DOHH2 (cell line): ENCODE data around the gene ZNF581.

ENCODE experiments used
- H3F3A ChIP-seq: fragments of 200-600 bp; sonication (generic), shearing (Covaris generic); 2 replicates; pipeline ENCODE4 v1.6.0; 2016; ENCODE audit warnings: antibody characterized with exemption, mild to moderate bottlenecking; ENCODE audit not compliant: control insufficient read depth, insufficient read depth
- H3K27ac ChIP-seq: fragments of 200-600 bp; sonication (generic); 2 replicates; pipeline ENCODE4 v1.5.1; 2014; ENCODE audit warnings: low read depth, mild to moderate bottlenecking, low read length, moderate library complexity
- H3K27me3 ChIP-seq: fragments of 200-600 bp; sonication (generic); 2 replicates; pipeline ENCODE4 v1.6.1; 2014; ENCODE audit warnings: mild to moderate bottlenecking, low read length, mixed read lengths; ENCODE audit not compliant: control insufficient read depth
- H3K36me3 ChIP-seq: fragments of 200-600 bp; sonication (generic); 2 replicates; pipeline ENCODE4 v1.6.1; 2014; ENCODE audit warnings: mild to moderate bottlenecking, low read length, moderate library complexity, mixed read lengths; ENCODE audit not compliant: control insufficient read depth
- H3K4me1 ChIP-seq: fragments of 200-600 bp; sonication (generic); 2 replicates; pipeline ENCODE4 v1.6.1; 2014; ENCODE audit warnings: mild to moderate bottlenecking, low read length, mixed read lengths; ENCODE audit not compliant: control insufficient read depth
- H3K4me2 ChIP-seq: fragments of 200-600 bp; sonication (generic); 2 replicates; pipeline ENCODE4 v1.6.0; 2014; ENCODE audit warnings: mild to moderate bottlenecking, low read length, moderate library complexity
- H3K4me3 ChIP-seq: fragments of 200-600 bp; sonication (generic); 2 replicates; pipeline ENCODE4 v1.5.1; 2014; ENCODE audit warnings: mild to moderate bottlenecking, low read length, mixed read lengths
- H3K79me2 ChIP-seq: fragments of 200-600 bp; sonication (generic); 2 replicates; pipeline ENCODE4 v1.6.1; 2014; ENCODE audit warnings: mild to moderate bottlenecking, low read length, mixed read lengths; ENCODE audit not compliant: control insufficient read depth
- H3K9me2 ChIP-seq: fragments of 200-600 bp; sonication (generic); replicated peaks from 2 replicates; pipeline ENCODE4 v1.6.1; 2014; ENCODE audit warnings: mild to moderate bottlenecking, low read length, mixed read lengths; ENCODE audit not compliant: control insufficient read depth
- H3K9me3 ChIP-seq: fragments of 200-600 bp; sonication (generic); 2 replicates; pipeline ENCODE4 v1.6.1; 2014; ENCODE audit warnings: antibody characterized with exemption, low read length, mixed read lengths; ENCODE audit not compliant: control insufficient read depth, insufficient read depth
- H4K20me1 ChIP-seq: fragments of 200-600 bp; sonication (generic); 2 replicates; pipeline ENCODE4 v1.6.0; 2014; ENCODE audit warnings: low read depth, mild to moderate bottlenecking, antibody characterized with exemption, low read length, moderate library complexity; ENCODE audit not compliant: control insufficient read depth, insufficient read depth
- CTCF ChIP-seq: fragments of 200-600 bp; sonication (generic); IDR thresholded peaks from one replicate; pipeline ENCODE4 v1.5.1; 2014; ENCODE audit warnings: antibody characterized with exemption, mild to moderate bottlenecking, low read depth, low read length; ENCODE audit not compliant: poor library complexity, severe bottlenecking
- EZH2phosphoT487 ChIP-seq: fragments of 200-600 bp; sonication (generic); IDR thresholded peaks from 2 replicates; pipeline ENCODE4 v1.6.1; 2017; ENCODE audit warnings: borderline replicate concordance, mild to moderate bottlenecking, antibody characterized with exemption, low read length, moderate library complexity, mixed read lengths

ZNF581 gene

GRCh38 chr19:55625004-55625326 is 18.5 kb upstream of the ZNF581 start:
- H3F3A ChIP-seq: peaks cover 9% of the 10 kb centered on the region
- H3K79me2 ChIP-seq: no peaks in the 10 kb centered on the region
- H3K27me3 ChIP-seq: no peaks in the 10 kb centered on the region
- H3K9me2 ChIP-seq: no peaks in the 10 kb centered on the region
- peak overlapping the region; percentile 72 for H3K4me3 ChIP-seq
- no peaks in the 10 kb centered on the region for H3K36me3 ChIP-seq
- peaks cover 4% of the 10 kb centered on the region; the same call in 1 of the 2 replicates for H4K20me1 ChIP-seq
- no peak overlapping the region for H3K27ac ChIP-seq
- peak overlapping the region; percentile 76 for H3K4me2 ChIP-seq
- TF ChIP-seq CTCF (no peak), EZH2phosphoT487 (no peak)
- no peaks in the 10 kb centered on the region for H3K9me3 ChIP-seq
- H3K4me1 ChIP-seq: peaks cover 20% of the 10 kb centered on the region

DNA sequence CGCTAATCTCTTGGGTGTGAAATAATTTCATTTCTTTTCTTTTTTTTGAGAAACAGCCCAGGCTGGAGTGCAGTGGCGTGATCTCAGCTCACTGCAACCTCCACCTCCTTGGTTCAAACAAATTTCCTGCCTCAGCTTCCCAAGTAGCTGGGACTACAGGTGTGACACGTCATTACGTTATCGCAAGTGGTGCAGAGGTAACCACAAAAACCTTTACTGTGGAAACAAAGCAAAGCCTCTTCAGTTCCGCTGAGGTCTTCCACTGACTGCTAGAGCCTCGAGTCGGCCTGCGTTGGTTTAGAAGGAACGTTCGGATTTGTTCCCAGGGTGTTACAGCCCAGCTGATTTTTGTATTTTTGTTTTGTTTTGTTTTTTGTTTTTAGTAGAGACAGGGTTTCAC is 17.1 kb upstream of the ZNF581 start:
- Histone ChIP-seq H3K27ac (no peak overlapping the region), H3K9me3 (no peaks in the 10 kb centered on the region), H3K9me2 (no peaks in the 10 kb centered on the region), H3K4me1 (peaks cover 20% of the 10 kb centered on the region), H4K20me1 (peaks cover 4% of the 10 kb centered on the region; the same call in 1 of the 2 replicates), H3F3A (peaks cover 9% of the 10 kb centered on the region), H3K27me3 (no peaks in the 10 kb centered on the region), H3K79me2 (no peaks in the 10 kb centered on the region), H3K4me2 (no peak overlapping the region), H3K4me3 (no peak overlapping the region), H3K36me3 (no peaks in the 10 kb centered on the region)
- no peak for TF ChIP-seq EZH2phosphoT487
- TF ChIP-seq CTCF: no peak

DNA sequence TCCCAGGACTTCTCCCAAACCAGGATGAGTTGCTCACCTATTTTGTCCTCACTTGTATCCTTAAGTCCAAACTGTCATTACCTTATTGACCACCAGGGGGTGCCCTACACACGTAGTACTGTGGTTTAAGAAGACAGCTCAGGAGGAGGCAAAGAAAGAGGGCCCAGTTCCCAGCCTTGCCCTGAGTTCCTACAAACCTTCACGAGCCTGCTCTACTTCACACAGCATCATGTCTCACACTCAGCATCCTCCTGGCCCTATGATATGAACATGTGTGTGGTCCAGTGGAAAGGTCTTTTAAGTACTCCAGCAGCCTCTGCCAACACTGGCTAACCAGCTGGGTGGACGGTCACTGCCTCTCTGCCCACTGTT is 11.0 kb upstream of the ZNF581 start:
- TF ChIP-seq CTCF (peak; percentile 84), EZH2phosphoT487 (no peak)
- Histone ChIP-seq H3K27ac (no peak overlapping the region), H3K79me2 (peaks cover 32% of the 10 kb centered on the region), H3K4me1 (peaks cover 39% of the 10 kb centered on the region), H3K27me3 (no peaks in the 10 kb centered on the region), H3K4me2 (no peak overlapping the region), H3K36me3 (peaks cover 12% of the 10 kb centered on the region), H3F3A (peaks cover 6% of the 10 kb centered on the region; the same call in 1 of the 2 replicates), H3K9me3 (no peaks in the 10 kb centered on the region), H3K9me2 (no peaks in the 10 kb centered on the region), H3K4me3 (no peak overlapping the region), H4K20me1 (peaks cover 3% of the 10 kb centered on the region; the same call in 1 of the 2 replicates)

- H3K27ac ChIP-seq: peak overlapping the region; percentile 56; the same call in 1 of the 2 replicates
Measured at GRCh38 chr19:55633861-55634260, 9.6 kb upstream of the ZNF581 start.

More at GRCh38 chr19:55633861-55634260, 9.6 kb upstream of the ZNF581 start:
- Histone ChIP-seq H3K9me2 (no peaks in the 10 kb centered on the region), H3K4me1 (peaks cover 46% of the 10 kb centered on the region), H3K36me3 (peaks cover 21% of the 10 kb centered on the region), H4K20me1 (peaks cover 3% of the 10 kb centered on the region; the same call in 1 of the 2 replicates), H3K9me3 (no peaks in the 10 kb centered on the region), H3F3A (peaks cover 6% of the 10 kb centered on the region; the same call in 1 of the 2 replicates), H3K4me2 (peak overlapping the region; percentile 96), H3K4me3 (peak overlapping the region; percentile 86), H3K79me2 (peaks cover 44% of the 10 kb centered on the region), H3K27me3 (no peaks in the 10 kb centered on the region)
- TF ChIP-seq EZH2phosphoT487 (no peak), CTCF (no peak)
